ENCODE results near the gene KREMEN2.
A peak's percentile ranks its signal among the peaks of the same experiment; 100 is the strongest.

The KREMEN2 gene

GRCh38 chr16:2981177-2981898 lies 17.3 kb downstream of the KREMEN2 start:
- peak in 1 of 2 experiments; percentile 29 for DNase-seq

DNA sequence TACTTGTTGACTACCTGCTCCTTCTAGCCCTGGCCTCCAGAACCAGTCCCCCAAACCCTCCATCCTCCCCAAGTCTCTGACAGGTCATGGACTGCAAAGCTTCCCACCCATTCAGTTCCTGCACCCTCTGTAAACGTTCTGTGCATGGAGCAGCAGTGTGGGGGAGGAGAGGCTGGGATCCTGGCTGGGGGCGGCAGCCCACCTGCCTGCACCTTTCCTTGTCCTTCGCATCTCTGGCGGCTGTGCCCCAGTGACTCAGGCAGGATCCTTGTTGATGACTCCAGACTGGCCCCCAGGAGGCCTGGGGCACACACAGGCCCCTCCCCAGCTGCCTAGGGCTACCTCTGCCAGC lies 17.8 kb downstream of the KREMEN2 start:
- DNase-seq, result no peak

DNA sequence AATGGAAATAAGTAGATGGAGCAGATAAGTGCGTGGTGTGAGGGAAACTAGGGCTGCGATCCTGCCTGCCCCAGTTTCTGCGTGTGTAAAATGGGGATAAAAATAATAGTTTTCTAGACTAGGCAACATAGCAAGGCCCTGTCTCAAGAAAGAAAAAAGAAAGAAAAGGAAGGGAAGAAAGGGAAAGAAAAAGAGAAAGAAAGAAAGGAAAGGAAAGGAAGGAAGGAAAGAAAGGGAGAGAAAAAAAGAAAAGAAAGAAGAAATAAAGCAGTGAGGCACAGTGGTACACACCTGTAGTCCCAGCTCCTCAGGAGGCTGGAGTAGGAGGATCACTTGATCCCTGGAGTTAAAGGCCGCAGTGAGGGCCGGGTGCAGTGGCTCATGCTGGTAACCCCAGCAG lies 18.3 kb downstream of the KREMEN2 start:
- DNase-seq, result no peak

DNA sequence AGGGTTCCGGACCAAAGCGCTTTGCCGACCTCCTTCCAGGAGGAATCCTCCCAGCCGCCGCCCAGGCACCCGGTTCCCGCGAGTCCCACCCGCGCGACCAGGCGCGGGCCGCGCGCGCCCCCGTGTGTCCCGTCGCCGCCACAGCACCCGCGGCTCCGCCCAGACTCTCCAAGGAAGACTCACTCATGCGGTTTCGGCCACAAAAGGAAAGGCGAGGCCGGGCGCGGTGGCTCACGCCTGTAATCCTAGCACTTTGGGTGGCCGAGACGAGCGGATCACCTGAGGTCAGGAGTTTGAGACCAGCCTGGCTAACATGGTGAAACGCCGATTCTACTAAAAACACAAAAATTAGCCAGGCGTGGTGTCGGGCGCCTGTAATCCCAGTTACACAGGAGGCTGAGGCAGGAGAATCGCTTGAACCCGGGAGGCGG lies 19.6 kb downstream of the KREMEN2 start:
- DNase-seq, result peak; percentile 60 to 80

- peak; percentile 31 to 61 for DNase-seq
Measured at GRCh38 chr16:2985462-2985861, 21.4 kb downstream of the KREMEN2 start.

DNA sequence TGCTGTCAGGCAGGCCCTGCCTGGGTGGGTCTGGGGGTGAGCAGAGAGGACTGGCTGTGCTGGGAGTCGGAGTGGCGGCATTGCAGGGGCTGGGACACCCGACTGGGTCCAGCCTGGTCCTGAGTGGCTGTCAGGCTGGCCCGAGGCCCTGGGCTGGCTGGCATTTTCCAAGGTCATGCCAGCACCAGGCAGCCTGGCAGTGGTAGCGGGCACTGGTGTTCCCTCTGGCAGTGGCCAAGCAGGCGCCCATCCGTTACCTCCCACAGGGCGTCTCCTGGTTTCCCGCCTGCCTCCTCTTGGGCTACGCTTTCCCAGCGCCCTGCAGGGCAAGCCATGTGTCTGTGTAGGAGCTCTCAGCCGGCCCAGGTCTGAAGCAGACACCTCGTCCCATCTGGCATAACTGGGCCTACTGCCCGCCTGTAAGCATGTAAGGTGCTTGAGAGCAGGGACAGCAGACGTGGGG lies 21.8 kb downstream of the KREMEN2 start:
- peak; percentile 93 to 97 for DNase-seq

DNA sequence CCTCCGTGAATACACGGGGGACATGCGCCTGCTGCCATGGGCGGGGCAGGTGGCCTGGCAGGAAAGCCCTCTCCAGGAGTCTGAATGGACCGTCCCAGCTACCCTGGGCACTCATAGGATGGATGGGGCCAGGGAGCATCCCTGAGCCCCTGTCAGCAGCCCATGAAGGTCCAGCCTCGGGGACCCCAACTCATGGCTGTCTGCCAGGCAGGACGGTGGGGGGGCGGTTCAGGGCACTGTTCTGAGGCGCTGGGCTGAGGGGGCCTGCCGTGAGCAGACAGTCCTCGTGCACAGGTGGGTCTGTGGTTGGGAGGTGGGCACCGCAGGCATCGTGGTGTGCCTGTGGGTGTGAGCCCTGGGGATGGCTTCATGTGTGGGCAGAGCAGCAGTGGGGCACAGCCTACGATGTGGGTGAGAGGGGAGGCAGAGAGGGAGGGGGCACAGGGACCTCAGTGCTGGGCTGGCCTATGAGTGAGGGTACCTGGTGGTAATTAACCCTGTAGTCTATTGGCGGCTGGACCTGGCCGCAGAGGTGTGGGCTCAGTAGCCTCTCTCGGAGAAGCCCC lies 22.6 kb downstream of the KREMEN2 start:
- no peak for DNase-seq

DNA sequence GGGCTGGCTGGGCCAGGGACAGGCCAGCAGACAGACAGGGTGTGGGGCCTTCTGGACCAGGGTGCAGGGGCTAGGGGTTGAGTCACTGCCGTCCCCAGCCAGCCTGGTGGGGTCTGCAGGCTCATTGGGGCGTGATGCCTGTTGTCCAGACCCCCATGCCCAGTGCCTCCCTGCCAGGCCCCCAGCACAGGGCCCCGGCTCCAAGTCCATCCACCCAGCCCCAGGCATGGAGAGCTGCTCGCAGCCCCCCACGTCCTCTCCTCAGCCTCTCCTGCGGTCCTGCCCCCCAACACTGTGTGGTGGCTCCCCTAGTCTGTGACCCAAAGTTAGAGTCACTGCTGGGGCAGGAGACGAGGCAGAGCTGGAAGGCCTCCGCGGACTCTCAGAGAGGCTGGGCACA lies 23.2 kb downstream of the KREMEN2 start:
- DNase-seq, result no peak

GRCh38 chr16:2987833-2988232 lies 23.8 kb downstream of the KREMEN2 start:
- peak; percentile 90 to 92 for DNase-seq

- peak in 1 of 2 experiments; percentile 50 for DNase-seq
Measured at GRCh38 chr16:2988590-2989099, 24.6 kb downstream of the KREMEN2 start.

DNA sequence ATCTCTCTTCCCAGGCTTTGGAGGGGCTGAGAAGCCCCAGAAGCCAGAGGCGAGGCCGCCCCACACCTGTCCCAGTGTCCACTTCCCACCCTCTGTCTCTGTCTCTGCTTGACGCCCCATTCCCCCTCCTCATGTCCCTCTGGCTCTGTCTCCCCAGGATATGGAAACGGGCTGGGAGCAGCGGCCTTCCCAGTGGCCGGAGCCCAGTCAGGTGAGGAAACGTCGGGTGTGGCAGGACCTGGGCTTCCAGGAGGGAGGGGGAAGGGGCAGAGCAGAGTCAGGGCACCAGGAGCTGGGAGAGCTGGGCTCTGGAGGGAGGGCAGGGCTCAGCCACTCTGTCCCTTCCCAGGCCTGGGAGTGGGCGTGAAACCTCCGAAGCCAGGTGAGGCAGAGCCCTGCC lies 26.8 kb downstream of the KREMEN2 start:
- DNase-seq, result no peak

GRCh38 chr16:2991566-2992261 lies 27.6 kb downstream of the KREMEN2 start:
- no peak for DNase-seq

DNA sequence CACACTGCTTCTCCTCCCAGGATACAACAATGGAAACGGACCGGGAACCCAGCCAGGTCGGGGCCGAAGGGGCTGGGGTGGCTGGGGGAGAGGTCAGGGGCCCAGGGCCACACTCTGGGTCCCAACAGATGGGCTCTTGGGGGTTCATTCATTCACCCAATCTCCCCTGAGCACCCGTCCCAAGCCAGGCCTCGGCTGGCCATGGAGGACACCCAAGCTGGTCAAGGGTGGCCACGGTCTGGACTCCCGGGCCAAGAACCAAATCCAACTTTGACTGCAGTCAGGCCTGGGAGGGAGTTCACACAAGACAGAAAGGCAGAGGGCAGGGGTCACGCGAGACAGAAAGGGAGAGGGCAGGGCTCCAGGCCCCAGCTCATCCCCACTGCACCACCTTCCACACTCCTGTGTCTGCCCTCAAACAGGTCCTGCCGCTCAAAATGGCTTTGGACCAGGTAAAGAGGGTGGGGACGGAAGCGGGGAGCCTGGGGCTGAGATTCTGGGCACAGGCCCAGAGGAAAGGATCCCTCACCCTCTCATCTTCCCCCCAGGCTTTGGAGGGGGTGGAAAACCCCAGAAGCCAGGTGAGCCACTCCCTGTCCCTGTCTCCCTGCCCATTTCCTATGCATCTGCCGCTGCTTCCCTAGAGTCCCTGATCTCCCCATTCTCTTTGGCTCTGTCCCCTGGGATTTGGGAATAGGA lies 28.5 kb downstream of the KREMEN2 start:
- DNase-seq, result no peak

DNA sequence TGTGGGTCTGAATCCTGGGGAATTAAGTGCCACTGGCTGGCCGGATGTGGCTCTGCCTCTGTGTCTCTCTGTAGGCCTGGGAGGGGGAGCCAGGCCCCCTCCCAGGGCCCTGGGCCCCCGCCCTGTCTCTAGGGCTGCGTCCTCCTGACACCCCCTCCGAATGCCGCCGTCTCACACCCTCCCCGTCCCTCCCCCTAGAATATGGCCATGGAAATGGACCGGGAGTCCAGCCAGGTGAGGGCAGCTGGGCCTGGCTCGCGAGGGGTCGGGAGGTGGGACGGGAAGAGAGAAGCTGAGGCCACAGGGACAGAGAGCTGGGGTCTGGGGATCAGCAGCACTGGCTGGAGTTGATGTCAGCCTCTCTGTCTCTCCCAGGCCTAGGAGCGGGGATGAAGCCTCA lies 32.2 kb downstream of the KREMEN2 start:
- no peak for DNase-seq

GRCh38 chr16:2999929-3000328 lies 35.9 kb downstream of the KREMEN2 start:
- no peak for DNase-seq

GRCh38 chr16:3000540-3000939 lies 36.5 kb downstream of the KREMEN2 start:
- no peak for DNase-seq

- no peak for DNase-seq
Measured at GRCh38 chr16:3001316-3001715, 37.2 kb downstream of the KREMEN2 start.

DNA sequence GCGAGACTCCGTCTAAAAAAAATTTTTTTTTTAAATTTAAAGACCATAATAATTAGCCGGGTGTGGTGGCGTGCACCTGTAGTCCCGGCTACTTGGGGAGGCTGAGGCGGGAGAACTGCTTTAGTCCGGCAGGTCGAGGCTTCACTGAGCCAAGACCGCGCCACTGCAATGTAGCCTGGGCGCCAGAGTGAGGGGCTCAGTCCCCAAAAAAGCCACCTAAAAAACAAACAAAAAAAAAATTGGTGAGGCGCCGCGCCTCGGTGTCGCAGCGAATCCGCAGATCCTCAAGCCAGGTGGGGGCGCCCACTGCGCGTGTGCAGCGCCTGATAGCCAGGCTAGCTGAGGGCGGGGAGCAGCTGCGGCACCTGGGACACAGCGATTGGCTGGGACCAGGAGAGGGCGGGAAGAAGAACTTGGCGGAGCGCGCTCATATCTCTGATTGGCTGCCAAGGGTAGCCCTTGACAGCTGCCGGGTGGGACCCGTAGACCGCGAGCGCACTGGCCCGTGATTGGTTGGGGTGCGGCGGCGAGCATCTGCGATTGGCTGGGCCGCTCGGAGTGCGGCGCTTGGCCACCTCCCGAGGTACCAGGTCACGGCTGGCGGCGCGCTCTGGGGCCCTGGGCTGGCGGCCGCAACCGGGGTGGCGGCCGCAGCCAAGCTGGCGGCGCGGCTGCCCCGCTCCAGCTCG lies 39.7 kb downstream of the KREMEN2 start:
- DNase-seq, result peak; percentile 98 to 100

DNA sequence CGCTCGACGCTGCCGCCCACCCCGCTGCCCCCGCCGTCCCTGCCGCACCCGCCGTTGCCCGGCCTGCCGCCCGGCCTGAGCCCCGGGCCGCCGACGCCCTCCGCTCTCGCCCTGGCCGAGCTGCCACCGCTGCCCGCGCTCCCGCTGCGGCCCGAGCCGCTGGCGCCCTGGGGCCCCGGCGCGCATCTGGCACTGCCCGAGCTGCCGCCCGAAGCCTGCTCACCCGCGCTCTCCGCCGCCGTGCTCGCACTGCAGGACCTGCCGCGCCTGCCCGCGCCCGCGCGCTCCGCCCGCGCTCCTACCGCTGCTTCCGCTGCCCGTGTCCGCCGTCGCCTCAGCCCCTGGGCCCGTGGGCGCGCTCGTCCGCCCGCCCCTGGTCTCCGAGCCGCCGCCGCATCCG lies 40.2 kb downstream of the KREMEN2 start:
- DNase-seq, result peak in 1 of 2 experiments; percentile 33

DNA sequence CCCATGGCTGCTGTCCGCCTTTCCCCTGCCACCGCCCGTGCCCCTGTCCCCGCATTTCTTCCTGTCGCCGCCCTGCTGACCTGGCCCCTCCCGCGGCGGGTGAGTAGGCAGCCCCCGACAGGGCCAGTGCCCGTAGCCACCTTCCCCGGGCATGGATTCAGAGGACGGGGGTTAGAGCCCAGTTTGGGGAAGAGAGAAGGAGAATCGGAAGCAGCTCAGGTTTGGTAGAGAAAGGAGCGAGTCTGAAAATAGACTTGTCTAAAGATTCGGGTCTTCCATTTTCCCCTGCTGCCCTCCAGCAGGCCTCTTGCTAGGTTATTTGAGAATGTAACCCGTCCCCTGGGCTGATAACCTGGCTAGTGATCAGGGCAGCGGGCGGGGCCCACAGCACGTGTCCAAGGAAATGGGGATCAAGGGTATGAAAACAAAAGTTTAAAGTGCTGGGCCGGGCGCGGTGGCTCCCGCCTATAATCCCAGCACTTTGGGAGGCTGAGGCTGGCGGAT lies 40.8 kb downstream of the KREMEN2 start:
- no peak for DNase-seq

- no peak for DNase-seq
Measured at GRCh38 chr16:3007059-3007956, 43.2 kb downstream of the KREMEN2 start.
